ENCODE results near the gene CDNF.
"Not testable (repeated sequence)": the region's sequence is repeated elsewhere in the genome, so short reads cannot be mapped to it uniquely, and the experiment has no call there.

CDNF gene

GRCh38 chr10:14838582-14839304 is 906 bp upstream of the CDNF start:
- DNase-seq = peak; percentile 40

DNA sequence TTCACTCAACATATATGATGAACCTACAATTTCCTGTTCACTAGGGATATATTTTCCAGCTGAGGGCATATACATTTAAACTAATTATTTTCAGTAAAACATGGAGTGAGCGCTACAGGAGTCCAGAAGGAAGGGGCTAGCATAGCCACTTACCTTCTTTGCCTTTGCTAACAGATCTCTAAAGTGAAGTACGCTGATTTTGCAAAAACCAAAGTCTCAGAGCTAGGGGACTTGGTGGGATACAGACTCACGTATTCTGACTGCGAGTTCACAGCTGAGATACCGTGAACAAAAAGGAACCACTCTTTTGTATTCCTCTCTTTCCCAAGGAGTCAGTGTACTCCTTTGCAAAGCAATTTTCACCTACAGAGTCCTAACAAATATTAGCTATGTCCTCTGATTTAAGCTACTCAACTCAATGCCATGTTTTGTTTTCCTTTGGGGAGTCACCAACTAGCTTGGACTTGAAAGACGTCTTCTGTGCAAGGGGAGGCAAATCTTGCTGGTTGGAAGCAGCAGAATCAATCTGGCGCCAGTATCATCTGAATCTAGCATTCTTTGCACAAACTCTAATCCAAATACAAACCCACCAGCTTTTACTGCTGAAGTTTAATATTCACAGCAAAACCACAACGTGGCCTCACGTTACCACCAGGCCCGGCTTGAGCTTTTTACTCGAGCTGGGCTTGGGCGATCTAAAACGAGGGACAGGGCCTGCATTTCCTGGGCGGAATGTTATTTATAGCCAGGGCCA is 657 bp downstream of the CDNF start:
- no peak for DNase-seq

GRCh38 chr10:14836208-14836607 is 1.6 kb downstream of the CDNF start:
- no peak for DNase-seq

GRCh38 chr10:14833106-14833505 is 4.7 kb downstream of the CDNF start:
- no peak for DNase-seq

GRCh38 chr10:14826076-14826829 is 11.6 kb downstream of the CDNF start:
- peak; percentile 76 for DNase-seq

GRCh38 chr10:14823966-14824365 is 13.9 kb downstream of the CDNF start:
- DNase-seq = no peak

DNA sequence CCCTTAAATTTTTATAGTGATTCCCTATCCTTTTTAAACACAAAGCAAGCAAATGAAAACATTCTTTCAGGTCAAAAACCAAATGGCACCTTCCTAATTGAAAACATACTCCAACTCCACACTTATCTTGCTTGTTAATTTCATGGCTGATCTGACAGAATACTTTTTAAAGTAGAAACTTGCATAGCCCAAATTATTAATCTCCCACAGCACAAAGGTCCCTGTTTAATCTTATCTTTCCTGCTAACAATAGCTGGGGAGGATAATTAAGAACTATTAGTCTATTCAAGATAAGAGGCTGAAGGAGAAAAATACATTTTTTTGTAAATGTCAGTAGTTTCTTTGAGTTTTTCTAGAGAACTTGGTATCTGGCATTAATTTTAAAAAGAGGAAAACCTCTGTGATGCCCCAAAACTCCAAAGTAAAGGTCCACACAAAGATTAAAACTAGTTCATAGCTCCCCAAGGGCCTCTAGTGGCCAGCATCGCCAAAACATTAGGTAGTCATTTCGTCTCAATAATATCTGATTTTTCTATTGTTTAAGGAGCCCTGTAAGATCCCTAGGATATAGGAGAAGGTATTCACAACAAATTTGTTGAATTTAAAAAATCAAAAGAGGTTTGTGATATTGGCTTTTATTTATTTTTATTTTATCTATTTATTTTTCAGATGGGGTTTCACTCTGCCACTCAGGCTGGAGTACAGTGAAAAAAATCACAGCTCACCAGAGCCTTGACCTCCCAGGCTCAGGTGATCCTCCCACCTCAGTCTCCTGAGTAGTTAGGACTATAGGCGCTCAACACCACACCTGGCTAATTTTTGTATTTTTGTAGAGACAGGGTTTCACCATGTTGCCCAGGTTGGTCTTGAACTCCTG is 14.7 kb downstream of the CDNF start:
- DNase-seq = peak; percentile 62

- no peak for DNase-seq
These were observed 16.0 kb downstream of the CDNF start for GRCh38 chr10:14821635-14822375.

- no peak for DNase-seq
These were observed 17.1 kb downstream of the CDNF start for GRCh38 chr10:14820775-14821154.

- no peak for DNase-seq
These were observed 17.6 kb downstream of the CDNF start for GRCh38 chr10:14820010-14820774.

GRCh38 chr10:14816717-14817116 is 21.1 kb downstream of the CDNF start:
- not testable (repeated sequence) for DNase-seq

DNA sequence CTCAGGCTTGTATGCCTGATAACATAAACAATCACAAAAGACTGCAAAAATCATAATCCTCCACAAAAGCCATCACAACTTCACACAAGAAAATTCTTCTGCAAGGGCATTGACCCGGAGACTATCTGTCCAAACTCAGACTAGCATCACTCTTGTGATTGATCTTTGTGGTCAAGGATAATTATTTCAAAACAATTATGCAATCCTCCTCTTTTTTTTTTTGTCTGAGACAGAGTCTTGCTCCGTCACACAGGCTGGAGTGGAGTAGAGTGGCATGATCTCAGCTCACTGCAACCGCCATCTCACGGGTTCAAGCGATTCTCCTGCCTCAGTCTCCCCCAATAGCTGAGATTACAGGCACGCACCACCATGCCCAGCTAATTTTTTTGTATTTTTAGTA is 22.2 kb downstream of the CDNF start:
- no peak for DNase-seq

GRCh38 chr10:14812271-14812670 is 25.6 kb downstream of the CDNF start:
- no peak for DNase-seq

- DNase-seq = peak; percentile 89
These were observed 26.6 kb downstream of the CDNF start for GRCh38 chr10:14810969-14811953.

DNA sequence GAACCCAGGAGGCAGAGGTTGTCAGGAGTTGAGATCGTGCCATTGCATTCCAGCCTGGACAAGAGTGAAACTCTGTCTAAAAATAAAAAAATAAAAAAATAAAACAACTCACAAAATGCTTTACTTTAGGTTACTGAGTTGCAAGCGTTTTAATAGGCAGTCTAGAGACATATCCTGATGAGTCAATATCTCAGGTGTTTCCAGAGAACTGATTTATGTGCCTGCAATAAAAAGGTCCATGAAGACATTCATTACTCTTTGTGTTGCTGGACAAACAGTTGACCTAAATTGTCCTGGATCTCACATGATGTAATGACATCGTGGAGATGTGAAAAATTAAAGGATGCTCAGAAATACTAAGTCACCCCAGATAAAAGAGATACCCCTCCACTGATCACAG is 31.5 kb downstream of the CDNF start:
- DNase-seq = no peak

DNA sequence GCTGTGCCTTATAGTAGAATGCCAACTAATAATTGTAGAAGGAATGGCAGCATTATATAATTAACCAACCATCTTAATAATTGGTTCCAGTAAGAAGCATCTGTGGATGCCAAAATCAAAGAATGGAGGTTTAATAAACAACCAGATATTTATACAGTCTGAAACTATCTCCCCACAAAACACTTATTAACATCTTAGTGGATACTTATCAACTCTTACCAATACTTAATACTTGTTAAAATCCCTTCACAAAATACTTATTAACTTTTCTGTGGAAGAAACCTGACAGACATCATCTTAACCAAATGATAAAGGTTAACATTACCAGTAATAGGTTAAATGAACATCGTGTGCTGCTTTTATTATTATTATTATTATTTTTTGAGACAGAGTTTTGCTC is 34.0 kb downstream of the CDNF start:
- DNase-seq = no peak

- DNase-seq = peak; percentile 39
These were observed 36.1 kb downstream of the CDNF start for GRCh38 chr10:14801723-14802122.

GRCh38 chr10:14800397-14800796 is 37.4 kb downstream of the CDNF start:
- peak; percentile 73 for DNase-seq

DNA sequence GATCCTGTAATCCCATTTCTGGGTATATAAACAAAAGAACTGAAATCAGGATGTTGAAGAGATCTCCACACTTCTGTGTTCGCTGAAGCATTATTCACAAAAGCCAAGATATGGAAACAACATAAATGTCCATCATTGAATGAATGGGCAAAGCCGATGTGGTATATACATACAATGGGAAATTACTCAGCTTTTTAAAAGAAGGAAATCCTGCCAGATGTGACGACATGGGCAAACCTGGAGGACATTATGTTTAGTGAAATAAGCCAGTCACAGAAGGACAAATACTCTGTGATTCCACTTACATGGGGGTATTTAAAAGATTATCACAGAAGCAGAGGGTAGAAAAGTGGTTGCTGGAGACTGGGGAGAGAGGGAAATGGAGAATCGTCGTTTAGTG is 39.2 kb downstream of the CDNF start:
- DNase-seq = no peak

GRCh38 chr10:14787938-14788337 is 49.9 kb downstream of the CDNF start:
- no peak for DNase-seq
